ENCODE measurements around the gene LHFPL3. TPM values are rescaled to one million over a fixed set of nuclear protein-coding genes. Genes with fewer than 3 reads are reported as not detected.

LHFPL3 gene
- total and polyA plus RNA-seq, 9 donors = 0.04 to 0.53 (median 0.27) TPM; not detected in 4

DNA sequence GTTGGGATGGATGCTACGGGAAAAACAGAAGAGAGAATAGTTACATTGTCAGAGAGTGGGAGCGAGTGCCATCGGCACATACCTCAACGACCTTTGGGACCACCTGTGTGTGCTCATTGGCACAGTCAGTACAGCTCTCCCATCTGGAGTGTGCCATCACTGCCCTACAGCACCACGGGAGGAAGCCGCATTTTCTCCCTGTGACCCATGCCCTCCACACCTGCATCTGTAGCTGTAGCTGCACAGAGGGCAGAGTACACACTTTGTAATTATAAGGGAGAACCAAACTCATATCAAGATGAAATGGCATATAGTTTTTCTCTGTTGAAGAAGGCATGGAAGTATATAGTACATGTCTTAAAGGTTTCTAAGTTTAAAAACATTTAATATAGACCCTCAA, 207.4 kb downstream of the LHFPL3 start:
- H3K36me3 ChIP-seq = no peaks in the 10 kb centered on the region
- DNase-seq = no peak
- H3K4me1 ChIP-seq (ENCODE audit: insufficient read depth) = no peaks in the 10 kb centered on the region
- no peaks in the 10 kb centered on the region for H3K9me3 ChIP-seq
- intact Hi-C loops (cut with DNase I) = no loop called here
- H3K27me3 ChIP-seq = no peaks in the 10 kb centered on the region
- no peak overlapping the region for H3K27ac ChIP-seq
- no peak overlapping the region for H3K4me3 ChIP-seq
- TF ChIP-seq POLR2A (IDR thresholded peaks at IDR 0.05) (no peak), EP300 (IDR thresholded peaks at IDR 0.05) (no peak)
- TF ChIP-seq, protein P1, sequence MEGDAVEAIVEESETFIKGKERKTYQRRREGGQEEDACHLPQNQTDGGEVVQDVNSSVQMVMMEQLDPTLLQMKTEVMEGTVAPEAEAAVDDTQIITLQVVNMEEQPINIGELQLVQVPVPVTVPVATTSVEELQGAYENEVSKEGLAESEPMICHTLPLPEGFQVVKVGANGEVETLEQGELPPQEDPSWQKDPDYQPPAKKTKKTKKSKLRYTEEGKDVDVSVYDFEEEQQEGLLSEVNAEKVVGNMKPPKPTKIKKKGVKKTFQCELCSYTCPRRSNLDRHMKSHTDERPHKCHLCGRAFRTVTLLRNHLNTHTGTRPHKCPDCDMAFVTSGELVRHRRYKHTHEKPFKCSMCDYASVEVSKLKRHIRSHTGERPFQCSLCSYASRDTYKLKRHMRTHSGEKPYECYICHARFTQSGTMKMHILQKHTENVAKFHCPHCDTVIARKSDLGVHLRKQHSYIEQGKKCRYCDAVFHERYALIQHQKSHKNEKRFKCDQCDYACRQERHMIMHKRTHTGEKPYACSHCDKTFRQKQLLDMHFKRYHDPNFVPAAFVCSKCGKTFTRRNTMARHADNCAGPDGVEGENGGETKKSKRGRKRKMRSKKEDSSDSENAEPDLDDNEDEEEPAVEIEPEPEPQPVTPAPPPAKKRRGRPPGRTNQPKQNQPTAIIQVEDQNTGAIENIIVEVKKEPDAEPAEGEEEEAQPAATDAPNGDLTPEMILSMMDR (IDR thresholded peaks at IDR 0.05) = no peak
- 66 to 82% (median 78%) methylated on average over 6 of the region's 6 CpGs for WGBS, 3 donors

DNA sequence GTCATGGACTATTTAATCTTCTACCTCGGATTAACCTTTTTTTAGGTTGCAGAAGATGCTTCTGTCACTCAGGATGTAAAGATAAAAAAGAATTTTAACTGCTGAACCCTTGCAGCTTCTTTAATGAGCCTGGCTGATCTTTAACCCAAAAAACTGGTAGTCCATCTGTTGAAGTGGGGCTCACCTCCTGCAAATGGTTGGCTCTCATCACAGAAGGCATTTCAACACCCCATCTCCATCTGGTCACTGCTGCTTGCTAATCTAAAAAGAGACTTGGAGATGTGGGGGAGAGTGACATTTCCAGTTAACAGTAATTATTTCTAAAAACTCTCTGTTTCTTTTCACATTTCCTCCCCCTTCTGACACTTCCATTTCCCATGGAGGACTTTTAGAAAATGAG, 208.6 kb downstream of the LHFPL3 start:
- H3K36me3 ChIP-seq = no peaks in the 10 kb centered on the region
- TF ChIP-seq EP300 (IDR thresholded peaks at IDR 0.05) = no peak
- no peak for TF ChIP-seq POLR2A (IDR thresholded peaks at IDR 0.05)
- TF ChIP-seq, protein P1 (IDR thresholded peaks at IDR 0.05) = no peak
- intact Hi-C loops (cut with DNase I) = no loop called here
- no peaks in the 10 kb centered on the region for H3K9me3 ChIP-seq
- H3K4me3 ChIP-seq = no peak overlapping the region
- WGBS, 3 donors = 13 to 33% (median 17%) methylated on average over 1 of the region's 1 CpG
- H3K27ac ChIP-seq = no peak overlapping the region
- no peaks in the 10 kb centered on the region for H3K27me3 ChIP-seq
- DNase-seq = no peak
- H3K4me1 ChIP-seq (ENCODE audit: insufficient read depth) = no peaks in the 10 kb centered on the region

DNA sequence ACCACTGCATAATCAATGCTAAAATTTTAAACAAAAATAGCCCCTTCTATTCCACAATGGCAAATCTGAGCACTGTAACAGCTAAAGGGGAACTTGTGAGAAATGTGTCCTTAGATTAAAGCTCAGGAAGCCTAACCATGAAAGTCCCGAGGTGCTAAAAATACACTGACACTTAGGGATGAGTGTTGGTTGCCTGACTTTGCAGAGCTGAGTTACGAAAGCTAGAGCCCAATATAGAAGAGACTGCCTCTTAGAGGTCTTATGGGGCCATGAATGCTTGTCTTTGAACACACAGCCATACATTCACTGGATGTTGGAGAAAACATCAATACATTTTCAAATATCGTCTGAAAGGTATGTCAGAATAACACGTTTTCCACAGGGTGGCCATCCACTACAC, 209.7 kb downstream of the LHFPL3 start:
- TF ChIP-seq POLR2A (IDR thresholded peaks at IDR 0.05) = no peak
- no peak for TF ChIP-seq EP300 (IDR thresholded peaks at IDR 0.05)
- TF ChIP-seq, protein P1 (IDR thresholded peaks at IDR 0.05) = no peak
- no peaks in the 10 kb centered on the region for H3K9me3 ChIP-seq
- H3K36me3 ChIP-seq = no peaks in the 10 kb centered on the region
- 67 to 73% (median 73%) methylated on average over 4 of the region's 4 CpGs for WGBS, 3 donors
- no peak overlapping the region for H3K4me3 ChIP-seq
- DNase-seq = no peak
- intact Hi-C loops (cut with DNase I) = no loop called here
- no peaks in the 10 kb centered on the region for H3K4me1 ChIP-seq (ENCODE audit: insufficient read depth)
- no peak overlapping the region for H3K27ac ChIP-seq
- no peaks in the 10 kb centered on the region for H3K27me3 ChIP-seq

DNA sequence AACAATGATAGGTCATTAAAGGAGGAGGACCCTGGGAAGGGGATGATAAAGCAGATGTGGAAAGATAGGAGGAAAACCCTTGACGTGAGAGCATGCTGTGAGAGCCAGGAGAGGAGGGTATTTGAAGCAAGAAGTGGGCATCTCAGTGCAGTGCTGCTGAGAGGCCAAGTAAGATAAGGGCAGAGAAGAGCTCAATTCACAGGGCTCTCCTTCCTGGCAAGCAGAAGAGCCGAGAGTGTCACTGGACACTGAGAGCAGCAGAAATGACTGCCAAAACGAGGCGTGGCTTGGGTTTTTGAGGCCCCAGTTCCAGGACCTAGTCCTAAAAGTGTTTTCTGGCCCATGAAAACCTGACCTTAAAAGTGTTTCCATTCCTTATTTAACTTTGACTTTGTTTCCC, 213.5 kb downstream of the LHFPL3 start:
- intact Hi-C loops (cut with DNase I) = no loop called here
- TF ChIP-seq, protein P1 (IDR thresholded peaks at IDR 0.05) = no peak
- H3K27ac ChIP-seq = no peak overlapping the region
- no peaks in the 10 kb centered on the region for H3K27me3 ChIP-seq
- no peaks in the 10 kb centered on the region for H3K36me3 ChIP-seq
- no peaks in the 10 kb centered on the region for H3K4me1 ChIP-seq (ENCODE audit: insufficient read depth)
- 50 to 58% (median 51%) methylated on average over 4 of the region's 4 CpGs for WGBS, 3 donors
- no peaks in the 10 kb centered on the region for H3K9me3 ChIP-seq
- no peak overlapping the region for H3K4me3 ChIP-seq
- DNase-seq = no peak

DNA sequence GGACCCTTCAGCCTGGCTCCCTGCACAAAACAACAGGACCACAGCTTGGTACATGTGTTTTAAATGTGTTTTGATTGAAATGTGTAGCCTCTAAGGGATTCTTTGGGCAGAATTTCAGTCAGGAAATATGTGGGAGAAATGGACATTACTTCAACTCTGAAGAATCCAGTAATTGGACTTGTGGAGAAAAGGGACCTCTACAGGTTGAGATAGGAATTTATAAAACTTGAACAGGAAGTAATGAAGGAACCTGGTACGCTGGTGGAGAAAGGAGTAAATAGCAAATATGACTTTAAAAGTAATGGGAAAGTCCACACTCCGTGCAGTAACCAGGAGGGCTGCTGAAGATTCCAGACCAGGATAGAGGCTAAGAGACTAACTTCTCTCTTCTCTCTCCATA, 220.5 kb downstream of the LHFPL3 start:
- Histone ChIP-seq H3K4me3 (no peak overlapping the region), H3K36me3 (no peaks in the 10 kb centered on the region), H3K27ac (no peak overlapping the region), H3K27me3 (no peaks in the 10 kb centered on the region), H3K4me1 (ENCODE audit: insufficient read depth) (no peaks in the 10 kb centered on the region), H3K9me3 (no peaks in the 10 kb centered on the region)
- WGBS, 3 donors = 24 to 31% (median 29%) methylated on average over 2 of the region's 2 CpGs
- no peak for DNase-seq
- intact Hi-C loops (cut with DNase I) = no loop called here
- TF ChIP-seq, protein P1 (IDR thresholded peaks at IDR 0.05) = no peak
- TF ChIP-seq POLR2A (IDR thresholded peaks at IDR 0.05) = no peak
- no peak for TF ChIP-seq EP300 (IDR thresholded peaks at IDR 0.05)
